ENCODE measurements around the gene CDS1. TPM values are rescaled to one million over a fixed set of nuclear protein-coding genes. Genes with fewer than 3 reads are reported as not detected.

CDS1 gene
- total and polyA plus RNA-seq, 2 of the 8 experiments (the other 6 are each of a cell fraction or from before 2014, with no cell fraction given) = 8.7 to 13.9 TPM

GRCh38 chr4:84611531-84611930 is 28.6 kb downstream of the CDS1 start (continued):
- TF ChIP-seq TBP (IDR thresholded peaks at IDR 0.05; ENCODE audit: low read depth, low read length) (no peak), CTBP2 (IDR thresholded peaks at IDR 0.05; ENCODE audit: borderline replicate concordance, insufficient read depth, insufficient read length, low read length) (no peak), BCL11A (IDR thresholded peaks at IDR 0.05; ENCODE audit: low read depth in 2 of 2, low read length in 2 of 2) (no peak), SIX5 (IDR thresholded peaks at IDR 0.05; ENCODE audit: low read depth, low read length) (no peak), POU5F1 (IDR thresholded peaks at IDR 0.05; ENCODE audit: low read depth, low read length) (no peak)

Measured in H1 (cell line).